ENCODE results near the gene GPC5. TPM values are rescaled to one million over a fixed set of nuclear protein-coding genes. Genes with fewer than 3 reads are reported as not detected.

Gene GPC5
- total RNA-seq, 1 donor from 2014 or later, result 0.57 TPM

GRCh38 chr13:92256211-92256610 is 857.8 kb downstream of the GPC5 start:
- no peaks in the 10 kb centered on the region for H3K36me3 Mint-ChIP-seq (ENCODE audit: insufficient read depth)

GRCh38 chr13:92259046-92259445 is 860.6 kb downstream of the GPC5 start:
- no peaks in the 10 kb centered on the region for H3K9me3 Mint-ChIP-seq (ENCODE audit: low read depth)
- H3K36me3 Mint-ChIP-seq (ENCODE audit: insufficient read depth), result no peaks in the 10 kb centered on the region
- H3K4me3 Mint-ChIP-seq (ENCODE audit: low read depth), result no peak overlapping the region
- TF ChIP-seq, protein P1, sequence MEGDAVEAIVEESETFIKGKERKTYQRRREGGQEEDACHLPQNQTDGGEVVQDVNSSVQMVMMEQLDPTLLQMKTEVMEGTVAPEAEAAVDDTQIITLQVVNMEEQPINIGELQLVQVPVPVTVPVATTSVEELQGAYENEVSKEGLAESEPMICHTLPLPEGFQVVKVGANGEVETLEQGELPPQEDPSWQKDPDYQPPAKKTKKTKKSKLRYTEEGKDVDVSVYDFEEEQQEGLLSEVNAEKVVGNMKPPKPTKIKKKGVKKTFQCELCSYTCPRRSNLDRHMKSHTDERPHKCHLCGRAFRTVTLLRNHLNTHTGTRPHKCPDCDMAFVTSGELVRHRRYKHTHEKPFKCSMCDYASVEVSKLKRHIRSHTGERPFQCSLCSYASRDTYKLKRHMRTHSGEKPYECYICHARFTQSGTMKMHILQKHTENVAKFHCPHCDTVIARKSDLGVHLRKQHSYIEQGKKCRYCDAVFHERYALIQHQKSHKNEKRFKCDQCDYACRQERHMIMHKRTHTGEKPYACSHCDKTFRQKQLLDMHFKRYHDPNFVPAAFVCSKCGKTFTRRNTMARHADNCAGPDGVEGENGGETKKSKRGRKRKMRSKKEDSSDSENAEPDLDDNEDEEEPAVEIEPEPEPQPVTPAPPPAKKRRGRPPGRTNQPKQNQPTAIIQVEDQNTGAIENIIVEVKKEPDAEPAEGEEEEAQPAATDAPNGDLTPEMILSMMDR (IDR thresholded peaks at IDR 0.05; ENCODE audit: unreplicated experiment), result no peak
- no peaks in the 10 kb centered on the region for H3K4me1 Mint-ChIP-seq (ENCODE audit: low read depth)
- no peak for DNase-seq (ENCODE audit: low spot score, unreplicated experiment)
- no peaks in the 10 kb centered on the region for H3K27me3 Mint-ChIP-seq
- H3K27ac Mint-ChIP-seq, result no peak overlapping the region

More at GRCh38 chr13:92256211-92256610, 857.8 kb downstream of the GPC5 start:
- TF ChIP-seq, protein P1 (IDR thresholded peaks at IDR 0.05; ENCODE audit: unreplicated experiment), result no peak
- H3K27me3 Mint-ChIP-seq, result no peaks in the 10 kb centered on the region
- H3K4me3 Mint-ChIP-seq (ENCODE audit: low read depth), result no peak overlapping the region
- DNase-seq (ENCODE audit: low spot score, unreplicated experiment), result no peak
- H3K27ac Mint-ChIP-seq, result no peak overlapping the region
- H3K4me1 Mint-ChIP-seq (ENCODE audit: low read depth), result no peaks in the 10 kb centered on the region
- H3K9me3 Mint-ChIP-seq (ENCODE audit: low read depth), result no peaks in the 10 kb centered on the region

GRCh38 chr13:92259523-92259922 is 861.1 kb downstream of the GPC5 start:
- H3K27me3 Mint-ChIP-seq, result no peaks in the 10 kb centered on the region
- H3K36me3 Mint-ChIP-seq (ENCODE audit: insufficient read depth), result no peaks in the 10 kb centered on the region
- no peaks in the 10 kb centered on the region for H3K4me1 Mint-ChIP-seq (ENCODE audit: low read depth)
- TF ChIP-seq, protein P1 (IDR thresholded peaks at IDR 0.05; ENCODE audit: unreplicated experiment), result no peak
- DNase-seq (ENCODE audit: low spot score, unreplicated experiment), result no peak
- H3K4me3 Mint-ChIP-seq (ENCODE audit: low read depth), result no peak overlapping the region
- no peaks in the 10 kb centered on the region for H3K9me3 Mint-ChIP-seq (ENCODE audit: low read depth)
- no peak overlapping the region for H3K27ac Mint-ChIP-seq

DNA sequence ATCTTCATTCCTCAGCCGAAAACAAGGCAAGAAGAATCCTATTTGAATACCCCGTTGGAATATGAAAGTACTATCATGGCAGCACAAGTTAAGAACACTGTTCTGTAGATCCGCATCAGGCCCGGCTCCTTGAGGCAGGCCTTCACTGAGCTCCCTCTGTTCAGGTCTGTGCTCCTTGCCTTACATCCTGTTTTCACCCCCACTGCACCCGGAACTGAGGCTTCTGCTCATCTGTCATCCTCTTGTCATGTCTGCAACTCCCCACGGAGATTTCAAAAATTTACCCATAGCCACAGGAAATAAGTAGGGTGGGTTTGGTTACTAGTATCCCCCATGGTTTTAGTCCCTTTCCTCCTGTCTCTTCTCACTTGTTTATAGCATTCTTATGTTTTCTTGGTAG is 861.9 kb downstream of the GPC5 start:
- no peaks in the 10 kb centered on the region for H3K4me1 Mint-ChIP-seq (ENCODE audit: low read depth)
- no peak for DNase-seq (ENCODE audit: low spot score, unreplicated experiment)
- no peaks in the 10 kb centered on the region for H3K27me3 Mint-ChIP-seq
- no peaks in the 10 kb centered on the region for H3K36me3 Mint-ChIP-seq (ENCODE audit: insufficient read depth)
- no peaks in the 10 kb centered on the region for H3K9me3 Mint-ChIP-seq (ENCODE audit: low read depth)
- TF ChIP-seq, protein P1 (IDR thresholded peaks at IDR 0.05; ENCODE audit: unreplicated experiment), result no peak
- no peak overlapping the region for H3K4me3 Mint-ChIP-seq (ENCODE audit: low read depth)
- H3K27ac Mint-ChIP-seq, result no peak overlapping the region

- H3K27ac Mint-ChIP-seq, result no peak overlapping the region
Observed at GRCh38 chr13:92262100-92262788, 863.8 kb downstream of the GPC5 start.

More at GRCh38 chr13:92262100-92262788, 863.8 kb downstream of the GPC5 start:
- H3K4me1 Mint-ChIP-seq (ENCODE audit: low read depth), result no peaks in the 10 kb centered on the region
- no peaks in the 10 kb centered on the region for H3K9me3 Mint-ChIP-seq (ENCODE audit: low read depth)
- H3K27me3 Mint-ChIP-seq, result no peaks in the 10 kb centered on the region
- no peak for DNase-seq (ENCODE audit: low spot score, unreplicated experiment)
- TF ChIP-seq, protein P1 (IDR thresholded peaks at IDR 0.05; ENCODE audit: unreplicated experiment), result no peak
- H3K36me3 Mint-ChIP-seq (ENCODE audit: insufficient read depth), result no peaks in the 10 kb centered on the region
- no peak overlapping the region for H3K4me3 Mint-ChIP-seq (ENCODE audit: low read depth)

All from progenitor cell of endocrine pancreas (in vitro differentiated cells).